ENCODE data around the gene LRRC8B.
A peak's percentile ranks its signal among the peaks of the same experiment; 100 is the strongest.
"Not testable (repeated sequence)": the region's sequence is repeated elsewhere in the genome, so short reads cannot be mapped to it uniquely, and the experiment has no call there.

Gene LRRC8B

DNA sequence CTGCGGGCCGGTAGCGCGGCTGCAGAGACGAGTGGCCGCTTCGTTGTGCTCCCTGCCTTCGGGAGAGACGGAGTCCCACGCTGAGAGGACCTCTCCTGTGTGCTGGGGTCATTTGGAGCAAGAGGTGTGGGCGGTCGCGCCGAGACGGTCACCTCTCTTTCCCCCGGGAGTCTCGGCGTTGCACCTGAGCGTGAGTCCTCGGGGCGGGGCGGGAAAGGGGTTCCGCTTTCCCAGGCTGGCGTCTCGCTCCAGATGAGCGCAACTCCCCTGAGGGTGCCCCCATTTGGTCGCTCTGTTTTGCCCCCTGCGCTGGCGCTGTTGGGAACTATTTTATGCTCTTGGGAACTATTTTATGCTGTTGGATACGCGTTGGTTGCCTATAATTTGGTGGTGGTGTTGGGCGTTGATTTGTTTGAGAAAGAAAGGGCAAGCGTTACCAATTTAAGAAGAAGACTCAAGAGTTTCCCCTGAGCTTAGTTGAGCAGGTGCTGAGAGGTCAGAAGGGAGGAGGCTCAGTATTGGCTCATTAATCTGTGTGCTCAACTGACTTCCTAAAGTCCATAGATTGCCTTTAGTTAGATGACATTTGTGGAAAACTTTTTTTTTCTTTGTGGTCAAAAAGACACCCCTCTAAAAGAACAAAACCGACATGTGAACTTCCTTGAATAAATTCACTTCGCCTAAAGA lies 683 bp downstream of the LRRC8B start:
- no peak for DNase-seq (ENCODE audit: low read depth)

- no peak for DNase-seq (ENCODE audit: low read depth)
These were observed 2.6 kb downstream of the LRRC8B start for GRCh38 chr1:89527256-89527655.

DNA sequence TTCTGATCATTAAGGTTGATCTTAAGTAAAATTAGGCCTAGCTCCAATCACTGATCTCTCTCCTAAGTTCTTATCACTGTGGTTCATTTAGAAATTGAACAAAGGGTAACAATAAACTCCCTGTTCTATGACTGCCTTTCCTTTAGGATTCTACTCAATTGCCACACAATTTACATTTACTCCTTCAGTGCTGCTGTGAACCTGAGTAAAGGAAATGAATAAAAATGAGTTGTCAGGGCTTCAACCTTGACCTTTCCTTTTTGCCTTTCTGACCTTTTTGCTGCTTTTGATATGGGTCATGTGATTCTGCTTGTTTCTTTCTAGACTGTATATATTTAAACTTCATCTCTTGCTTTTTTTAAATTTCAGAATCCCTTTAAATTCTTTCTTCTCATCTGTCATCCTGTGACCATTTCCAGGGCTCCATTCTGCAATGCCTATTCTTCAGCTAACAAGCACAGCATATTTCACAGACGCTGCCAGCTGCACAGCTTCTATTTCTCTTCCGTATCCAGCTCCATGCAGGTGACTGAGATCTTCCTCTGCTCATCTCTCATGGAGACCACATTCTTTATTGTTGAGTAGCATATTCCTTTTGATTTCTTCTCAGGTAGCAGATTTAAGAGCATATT lies 3.2 kb downstream of the LRRC8B start:
- DNase-seq (ENCODE audit: low read depth): no peak

- DNase-seq (ENCODE audit: low read depth): no peak
These were observed 3.8 kb downstream of the LRRC8B start for GRCh38 chr1:89528382-89528780.

GRCh38 chr1:89529196-89529595 lies 4.6 kb downstream of the LRRC8B start:
- DNase-seq (ENCODE audit: low read depth): no peak

DNA sequence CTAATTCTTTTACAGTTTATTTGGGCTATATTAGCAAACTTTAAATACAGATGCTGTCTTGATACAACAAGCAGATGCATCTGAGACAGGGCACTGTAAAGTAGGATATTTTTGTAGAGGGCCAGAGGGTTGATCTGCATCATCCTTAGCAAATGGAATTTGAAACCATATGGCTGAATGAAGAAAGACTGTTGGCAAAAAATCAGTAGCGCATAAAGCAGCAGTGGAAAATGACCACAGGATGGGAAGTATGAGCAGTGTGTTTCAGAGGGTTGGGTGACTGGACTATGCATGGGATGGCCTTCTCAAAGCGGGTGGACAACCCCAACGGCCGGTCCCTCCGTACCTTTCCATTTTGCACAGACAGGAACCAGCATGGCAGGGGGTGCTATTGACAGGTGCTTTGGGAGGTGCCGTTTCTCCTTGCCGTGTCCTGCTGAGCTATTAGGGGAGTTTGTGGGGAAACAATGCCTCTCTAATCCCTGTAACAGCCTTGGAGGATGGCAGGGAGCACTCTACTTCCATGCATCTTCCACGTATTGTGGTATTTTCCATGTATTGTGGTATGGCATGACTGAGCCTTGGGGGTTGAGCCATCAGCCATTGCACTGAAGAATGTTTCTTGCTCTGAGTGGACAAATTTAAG lies 5.9 kb downstream of the LRRC8B start:
- no peak for DNase-seq (ENCODE audit: low read depth)

GRCh38 chr1:89531480-89532139 lies 7.0 kb downstream of the LRRC8B start:
- no peak for DNase-seq (ENCODE audit: low read depth)

DNA sequence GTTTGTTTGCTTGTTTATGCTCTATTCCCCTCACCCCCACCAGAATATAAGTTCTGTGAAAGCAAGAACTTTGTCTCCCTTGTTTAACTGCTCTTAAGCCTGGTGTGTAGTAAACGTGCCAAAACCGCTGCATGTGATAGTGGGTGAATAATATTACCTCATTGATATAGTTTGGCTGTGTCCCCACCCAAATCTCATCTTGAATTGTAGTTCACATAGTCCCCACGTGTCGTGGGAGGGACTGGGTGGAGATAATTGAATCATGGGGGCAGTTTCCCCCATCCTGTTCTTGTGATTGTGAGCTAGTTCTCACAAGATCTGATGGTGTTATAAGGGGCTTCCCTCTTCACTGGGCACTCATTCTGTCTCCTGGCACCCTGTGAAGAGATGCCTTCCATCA lies 7.6 kb downstream of the LRRC8B start:
- DNase-seq (ENCODE audit: low read depth): no peak

GRCh38 chr1:89532866-89533265 lies 8.2 kb downstream of the LRRC8B start:
- no peak for DNase-seq (ENCODE audit: low read depth)

GRCh38 chr1:89535537-89535936 lies 10.9 kb downstream of the LRRC8B start:
- no peak for DNase-seq (ENCODE audit: low read depth)

GRCh38 chr1:89536555-89537341 lies 12.1 kb downstream of the LRRC8B start:
- no peak for DNase-seq (ENCODE audit: low read depth)

GRCh38 chr1:89538361-89538760 lies 13.7 kb downstream of the LRRC8B start:
- no peak for DNase-seq (ENCODE audit: low read depth)

- no peak for DNase-seq (ENCODE audit: low read depth)
These were observed 14.5 kb downstream of the LRRC8B start for GRCh38 chr1:89539128-89539527.

DNA sequence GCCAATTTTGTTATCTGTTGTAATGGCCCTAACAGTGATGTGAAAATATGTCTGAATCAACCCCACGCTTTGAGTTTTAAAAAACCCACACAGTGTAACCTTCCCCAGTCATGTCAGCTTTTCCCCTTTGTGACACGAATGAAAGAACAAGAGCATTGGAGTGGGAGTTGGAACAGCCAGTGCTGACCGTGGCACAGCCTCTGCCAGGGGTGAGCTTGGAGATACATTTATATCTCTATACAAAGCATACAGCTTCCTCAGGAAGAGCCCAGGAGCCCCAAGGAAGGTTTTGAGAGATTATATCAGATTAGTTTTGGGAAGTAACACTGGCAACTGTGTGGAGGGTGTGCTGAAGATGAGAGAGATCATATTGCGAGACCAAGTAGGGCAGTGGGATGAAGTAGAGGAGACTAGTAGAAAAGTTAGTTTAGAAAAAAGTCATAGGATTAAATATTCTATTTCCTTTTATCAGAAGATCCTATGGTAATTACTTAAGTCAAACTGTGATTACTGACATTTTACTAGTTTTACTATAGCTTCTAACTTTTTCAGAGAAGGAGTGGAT lies 15.9 kb downstream of the LRRC8B start:
- DNase-seq (ENCODE audit: low read depth): no peak

DNA sequence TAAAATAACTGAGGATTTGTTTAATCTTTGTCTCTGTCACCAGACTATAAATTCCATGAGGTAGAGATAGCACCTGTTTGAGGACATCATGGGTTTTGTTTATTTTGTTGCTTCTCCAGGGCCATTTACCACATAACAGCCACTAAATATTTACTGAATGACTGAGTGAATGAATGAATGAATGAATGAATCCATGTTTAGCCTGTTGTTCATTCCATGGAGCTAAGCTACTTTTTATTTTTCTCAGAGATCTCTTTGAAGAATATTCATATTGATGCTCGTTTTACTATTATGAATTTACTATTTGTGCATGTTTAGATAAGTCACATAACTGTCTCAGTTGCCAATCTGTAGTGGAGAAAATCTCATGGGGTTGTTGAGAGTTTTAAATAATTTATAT lies 17.7 kb downstream of the LRRC8B start:
- no peak for DNase-seq (ENCODE audit: low read depth)

DNA sequence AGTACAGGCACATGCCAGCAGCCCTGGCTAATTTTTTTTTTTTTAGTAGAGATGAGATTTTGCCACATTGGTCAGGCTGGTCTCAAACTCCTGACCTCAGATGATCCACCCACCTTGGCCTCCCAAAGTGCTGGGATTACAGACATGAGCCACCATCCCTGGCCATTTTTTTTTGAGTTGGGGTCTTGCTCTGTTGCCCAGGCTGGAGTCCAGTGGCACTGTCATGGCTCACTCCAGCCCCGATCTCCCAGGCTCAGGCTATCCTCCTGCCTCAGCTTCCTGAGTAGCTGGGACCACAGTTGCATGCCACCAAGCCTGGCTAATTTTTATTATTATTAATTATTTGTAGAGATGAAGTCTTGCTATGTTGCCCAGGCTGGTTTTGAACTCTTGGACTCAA lies 19.0 kb downstream of the LRRC8B start:
- DNase-seq (ENCODE audit: low read depth): not testable (repeated sequence)

DNA sequence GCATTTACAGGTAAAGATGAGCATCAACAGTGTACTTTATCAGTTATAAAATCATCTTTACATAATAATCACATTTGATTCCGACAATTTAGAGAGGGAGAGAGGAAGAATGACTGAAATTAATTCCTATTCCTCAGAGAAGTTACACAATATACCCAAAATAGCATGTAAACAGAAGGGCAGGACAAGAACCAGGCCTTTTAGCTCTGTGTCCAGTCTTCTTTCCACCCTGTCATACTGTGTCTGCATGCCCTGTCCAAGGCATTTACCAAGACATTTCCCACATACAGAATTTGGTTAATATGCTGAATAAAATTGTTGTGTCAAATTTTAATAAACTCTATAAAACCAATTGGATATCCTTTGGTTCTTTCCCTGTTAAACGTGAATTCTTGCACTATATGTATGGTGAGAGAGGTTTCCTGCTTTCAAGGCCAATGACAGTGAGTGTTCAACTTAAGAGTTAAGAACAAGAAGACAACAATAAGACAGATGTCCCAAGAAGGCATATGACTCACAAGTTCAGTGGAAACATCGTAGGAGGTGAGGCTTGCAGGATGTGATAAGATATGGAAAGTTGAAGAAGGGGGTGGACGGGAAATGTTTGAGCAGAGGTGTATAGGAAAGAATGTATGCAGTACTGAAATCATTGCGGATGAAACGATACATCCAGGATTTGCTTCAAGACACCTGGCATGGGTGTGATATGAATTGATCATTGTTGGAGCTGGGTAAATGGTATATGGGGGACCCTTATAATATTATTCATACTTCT lies 20.8 kb downstream of the LRRC8B start:
- DNase-seq (ENCODE audit: low read depth): peak; percentile 75

- peak; percentile 32 for DNase-seq (ENCODE audit: low read depth)
These were observed 21.7 kb downstream of the LRRC8B start for GRCh38 chr1:89546082-89546889.

GRCh38 chr1:89546934-89547562 lies 22.4 kb downstream of the LRRC8B start:
- DNase-seq (ENCODE audit: low read depth): no peak
